Measurements from ENCODE around the gene BCL2L11.

The BCL2L11 gene

DNA sequence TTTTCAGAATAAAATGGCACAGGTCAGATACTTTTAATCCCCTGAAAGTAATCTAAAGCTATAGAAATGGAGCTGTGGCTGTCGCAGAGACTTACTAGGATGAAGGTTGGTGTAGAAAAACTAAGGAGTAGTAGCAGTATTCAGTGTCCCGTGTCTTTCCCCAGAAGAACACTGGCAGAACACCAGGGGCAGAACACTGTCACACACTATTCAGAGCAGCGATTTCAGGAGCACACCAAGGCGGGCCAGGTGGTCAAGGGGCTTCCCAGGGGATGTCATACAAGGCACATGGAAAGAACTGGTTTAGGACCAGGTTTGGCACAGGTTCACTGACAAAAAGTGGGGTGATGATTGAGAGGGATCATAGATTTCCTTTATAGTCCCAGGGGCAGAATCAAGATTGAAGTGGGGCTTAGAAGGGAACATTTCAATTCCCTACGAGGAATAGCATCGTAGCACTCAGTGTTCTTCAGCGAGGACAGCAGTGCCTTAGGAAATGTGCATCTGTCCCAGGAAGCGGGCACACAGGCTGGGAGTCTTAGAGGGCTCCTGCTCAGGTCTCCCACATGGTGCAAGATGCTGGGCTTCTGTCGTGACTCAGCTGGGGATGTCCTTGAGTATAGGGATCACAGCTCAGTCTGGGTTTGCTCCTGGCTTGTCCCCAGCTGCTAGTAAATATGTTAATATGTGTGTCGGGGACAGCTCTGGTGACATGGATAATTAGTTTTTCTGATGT lies 22.6 kb downstream of the BCL2L11 start:
- DNase-seq (ENCODE audit: low read depth) = no peak

DNA sequence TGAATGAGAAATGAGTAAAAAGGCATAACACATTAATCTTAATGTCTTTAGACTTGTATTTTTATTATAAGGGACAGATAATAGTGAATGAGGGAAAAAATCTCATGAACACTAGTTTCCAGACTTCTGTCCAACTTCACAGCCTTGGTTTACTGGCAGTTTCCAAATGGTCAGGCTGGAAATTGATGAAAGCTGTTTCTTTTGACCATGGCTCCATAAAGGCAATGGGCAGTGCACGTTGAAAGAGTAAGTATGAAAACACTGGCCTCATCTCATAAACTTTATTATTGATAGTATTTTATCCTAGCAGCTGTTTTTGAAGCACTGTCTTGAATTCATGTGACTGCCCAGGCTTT lies 23.1 kb downstream of the BCL2L11 start:
- DNase-seq (ENCODE audit: low read depth) = no peak

DNA sequence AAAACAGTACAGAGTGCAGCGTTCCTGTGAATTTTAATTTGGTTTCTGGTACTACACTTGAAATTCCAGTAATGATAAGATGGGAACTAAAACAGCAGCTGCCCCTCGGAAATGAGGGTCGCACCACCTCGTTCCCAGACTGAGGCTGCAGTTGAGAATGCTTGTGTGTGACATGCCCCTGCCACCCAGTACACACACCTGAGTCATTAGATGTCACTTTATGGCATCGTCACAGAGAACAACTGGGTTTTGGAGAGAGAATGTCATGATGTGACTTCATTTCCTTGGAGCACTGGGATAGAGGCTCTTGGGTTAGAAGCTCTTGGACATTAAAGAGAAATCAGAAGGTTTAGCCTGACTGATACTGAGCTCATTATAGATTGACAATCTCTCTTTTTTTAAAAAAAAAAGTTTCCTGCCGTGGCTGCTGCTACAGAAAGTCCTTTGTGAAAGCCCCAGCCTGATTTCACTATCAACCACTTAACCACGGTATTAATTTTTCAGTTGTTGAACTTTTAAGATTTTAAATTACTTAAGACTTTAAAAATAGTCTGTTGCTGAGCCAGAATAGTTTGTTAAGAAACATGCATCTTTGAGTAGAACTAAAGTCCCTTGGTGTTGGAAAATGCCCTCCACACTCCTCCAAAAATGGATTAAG lies 24.5 kb downstream of the BCL2L11 start:
- DNase-seq (ENCODE audit: low read depth) = no peak

DNA sequence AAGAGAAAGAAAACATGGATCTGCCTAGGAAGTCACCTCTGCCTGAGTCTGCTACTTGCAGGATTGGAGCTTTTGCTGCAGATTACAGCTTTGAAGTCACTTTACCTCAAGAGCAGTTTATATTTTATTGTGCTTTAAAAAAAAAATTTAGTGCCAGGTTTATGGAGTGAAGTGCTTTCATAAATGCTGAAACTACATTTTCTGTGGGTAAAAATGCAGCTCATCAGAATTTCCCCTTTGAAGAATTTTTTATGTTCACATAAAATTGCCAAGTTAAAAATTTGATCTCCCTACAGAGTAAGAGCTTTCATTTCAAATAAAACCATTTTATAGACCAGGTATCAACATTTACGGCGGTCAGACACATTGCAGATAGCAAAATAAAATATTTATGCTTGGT lies 25.2 kb downstream of the BCL2L11 start:
- DNase-seq (ENCODE audit: low read depth) = no peak

DNA sequence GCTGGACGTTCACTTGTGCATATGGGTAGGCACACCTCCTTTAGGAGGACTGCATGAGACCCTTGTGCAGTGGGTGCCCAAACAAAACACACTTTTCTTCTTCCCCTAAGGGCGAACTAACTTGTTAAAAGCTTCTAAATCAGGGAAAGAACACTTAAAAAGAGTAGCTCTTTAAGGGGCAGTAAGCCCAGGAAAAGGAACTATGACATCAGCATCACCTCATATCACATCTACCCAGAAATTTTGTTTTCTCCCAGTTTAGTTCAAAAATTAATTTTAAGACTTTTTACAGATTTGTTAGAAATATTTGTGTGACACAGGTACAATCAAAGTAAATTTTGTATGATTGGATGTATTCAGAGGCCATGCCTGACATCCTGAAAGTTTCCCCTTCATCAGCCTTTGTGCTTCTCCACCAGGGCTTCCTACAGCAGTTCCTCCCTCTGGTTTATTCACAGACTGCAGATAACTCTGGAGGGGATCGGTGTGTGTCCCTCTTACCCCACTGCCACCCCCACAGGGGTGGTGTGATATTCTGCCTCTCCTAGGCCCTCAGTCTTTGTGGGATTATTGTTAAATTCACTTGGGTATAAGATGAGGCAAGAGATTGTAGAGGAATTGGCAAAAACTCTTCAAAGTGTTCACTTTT lies 27.6 kb downstream of the BCL2L11 start:
- DNase-seq (ENCODE audit: low read depth) = no peak

DNA sequence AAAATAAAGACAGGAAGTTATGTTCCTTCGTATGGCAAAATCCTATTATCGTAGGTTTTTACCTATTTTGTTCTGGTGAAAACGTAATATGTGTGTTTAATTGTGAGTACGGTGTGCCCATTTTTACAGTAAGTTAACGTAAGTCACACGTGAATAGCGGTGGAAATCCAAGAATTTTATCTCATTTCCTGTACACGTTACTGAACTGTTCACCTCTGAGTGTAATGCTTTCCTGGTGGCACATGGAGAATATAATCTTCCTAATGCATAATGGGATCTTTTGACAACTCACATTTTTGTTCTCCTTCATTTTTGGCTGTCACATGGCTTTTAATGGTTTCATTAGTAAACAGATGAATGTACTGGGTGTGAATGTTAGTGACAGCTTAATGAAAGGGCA lies 28.2 kb downstream of the BCL2L11 start:
- no peak for DNase-seq (ENCODE audit: low read depth)

DNA sequence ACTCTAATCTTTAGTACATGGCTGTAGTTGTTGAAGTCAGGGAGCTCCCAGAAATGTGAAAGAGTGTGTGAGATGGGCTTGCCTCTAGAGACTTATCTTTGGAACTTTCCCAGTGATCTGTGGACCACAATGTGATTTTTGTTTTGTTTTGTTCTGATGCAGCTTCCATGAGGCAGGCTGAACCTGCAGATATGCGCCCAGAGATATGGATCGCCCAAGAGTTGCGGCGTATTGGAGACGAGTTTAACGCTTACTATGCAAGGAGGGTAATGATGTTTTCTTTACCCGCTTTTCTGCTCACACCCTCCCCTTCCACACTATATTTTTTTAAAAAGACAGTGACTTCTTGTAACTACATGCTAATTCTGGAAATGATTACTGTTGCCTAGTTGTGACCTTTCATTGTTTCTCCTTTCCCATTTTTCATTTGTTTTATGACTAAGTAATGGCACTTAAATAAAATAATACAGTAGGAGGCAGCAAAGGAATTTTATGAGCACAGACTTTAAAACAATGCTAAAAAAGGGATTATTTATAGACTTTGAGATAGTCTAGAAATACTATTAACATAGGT lies 29.3 kb downstream of the BCL2L11 start:
- DNase-seq (ENCODE audit: low read depth) = no peak

DNA sequence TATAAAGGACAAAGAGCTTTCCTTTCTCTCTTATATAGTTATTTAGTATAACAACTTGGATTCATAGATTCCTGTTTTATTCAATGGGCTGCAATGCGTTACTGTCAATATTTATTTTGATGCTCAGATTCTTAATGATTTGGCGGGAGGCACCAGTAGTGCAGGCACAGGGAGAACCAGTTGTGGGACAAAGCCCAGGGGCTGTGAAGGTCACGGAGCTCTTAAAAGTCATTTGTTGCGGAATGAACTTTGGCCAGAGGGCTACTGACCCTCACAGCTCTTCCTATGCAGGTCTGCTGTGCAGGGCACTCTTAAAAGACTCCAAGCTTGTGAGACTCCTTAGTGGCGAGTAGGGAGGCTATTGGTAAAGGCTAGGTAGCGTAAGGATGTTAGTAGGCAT lies 34.0 kb downstream of the BCL2L11 start:
- no peak for DNase-seq (ENCODE audit: low read depth)

DNA sequence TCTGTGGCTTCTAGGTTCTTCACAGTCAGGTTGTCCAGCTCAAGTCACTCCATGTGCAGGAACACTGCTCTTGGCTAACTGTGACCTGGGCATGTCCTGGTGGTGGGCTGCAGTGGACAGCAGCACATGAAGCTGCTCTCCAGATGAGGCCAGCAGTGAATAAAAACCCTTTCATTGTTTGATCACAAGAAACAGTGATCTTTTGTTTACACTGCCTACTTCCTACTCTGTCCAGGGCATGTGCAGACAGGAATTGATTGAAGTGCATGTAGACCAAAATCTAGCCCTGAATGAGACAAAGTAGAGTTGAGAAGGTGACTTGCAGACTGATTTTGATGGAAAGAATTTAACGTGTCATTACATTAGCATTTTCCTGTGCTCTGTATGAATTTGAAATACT lies 34.9 kb downstream of the BCL2L11 start:
- no peak for DNase-seq (ENCODE audit: low read depth)

DNA sequence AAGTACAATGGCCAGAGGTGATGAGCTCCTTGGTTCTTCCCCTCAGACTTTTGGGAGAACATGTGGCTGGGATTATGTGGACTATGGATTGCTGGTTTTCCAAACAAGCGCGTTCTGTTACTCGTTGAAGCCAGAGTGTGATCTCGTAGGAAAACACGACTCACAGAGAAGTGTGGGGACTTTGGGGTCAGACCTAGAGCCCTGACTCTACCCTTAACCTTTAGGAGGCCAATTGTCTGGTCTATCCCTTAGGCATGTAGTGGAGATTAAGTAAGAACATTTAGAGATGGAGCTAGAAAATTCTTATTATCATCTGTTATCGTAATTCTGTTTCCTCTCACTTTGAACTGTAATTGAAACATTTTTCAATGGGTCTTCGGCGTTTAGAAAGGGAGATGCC lies 35.8 kb downstream of the BCL2L11 start:
- no peak for DNase-seq (ENCODE audit: low read depth)

DNA sequence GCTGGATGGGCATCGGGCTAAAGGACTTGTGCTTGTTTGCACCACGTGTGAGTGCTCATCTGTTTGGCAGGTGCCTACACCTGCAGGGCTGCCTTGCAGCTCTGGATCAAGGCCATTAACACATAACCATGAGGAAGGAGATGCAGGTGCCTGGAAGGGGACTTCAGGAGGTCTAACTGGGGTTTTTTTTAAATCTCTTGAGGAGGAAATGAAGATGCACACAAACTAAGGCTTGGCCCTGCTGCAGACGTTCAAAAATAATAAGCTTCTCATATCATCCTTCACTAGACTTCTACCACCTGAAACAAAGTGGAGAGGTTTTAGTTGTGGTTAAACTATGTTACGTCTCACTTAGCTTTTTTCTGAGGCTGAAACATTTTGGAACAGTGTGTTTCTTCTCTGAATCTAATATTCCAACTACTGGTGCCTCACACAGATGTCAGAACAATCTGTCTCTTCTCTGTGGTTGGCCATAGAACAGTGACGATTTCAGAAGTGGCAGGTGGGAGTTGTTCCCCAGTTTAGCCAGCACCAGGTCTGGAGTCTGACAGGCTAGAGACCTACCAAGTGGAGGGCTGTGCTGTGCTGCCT lies 36.5 kb downstream of the BCL2L11 start:
- DNase-seq (ENCODE audit: low read depth) = no peak

DNA sequence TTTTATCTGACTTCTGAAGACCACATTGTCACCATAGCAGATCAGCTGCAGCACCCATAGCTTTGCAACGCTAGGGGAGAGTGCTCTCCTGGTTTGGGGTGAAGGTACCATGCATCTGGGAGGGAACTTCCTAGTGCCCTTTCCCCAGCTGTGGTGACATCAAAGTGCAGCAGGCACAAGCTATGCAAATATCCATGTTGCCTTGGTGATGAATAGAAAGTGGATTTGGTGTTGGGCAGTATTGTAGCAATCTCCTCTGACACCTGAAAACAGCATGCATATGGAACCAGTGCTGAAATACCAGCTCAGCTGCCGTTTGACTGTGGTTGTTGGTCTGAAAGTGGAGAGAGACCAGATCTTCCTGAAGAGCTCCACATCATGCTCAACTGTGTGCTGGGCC lies 37.1 kb downstream of the BCL2L11 start:
- DNase-seq (ENCODE audit: low read depth) = no peak

DNA sequence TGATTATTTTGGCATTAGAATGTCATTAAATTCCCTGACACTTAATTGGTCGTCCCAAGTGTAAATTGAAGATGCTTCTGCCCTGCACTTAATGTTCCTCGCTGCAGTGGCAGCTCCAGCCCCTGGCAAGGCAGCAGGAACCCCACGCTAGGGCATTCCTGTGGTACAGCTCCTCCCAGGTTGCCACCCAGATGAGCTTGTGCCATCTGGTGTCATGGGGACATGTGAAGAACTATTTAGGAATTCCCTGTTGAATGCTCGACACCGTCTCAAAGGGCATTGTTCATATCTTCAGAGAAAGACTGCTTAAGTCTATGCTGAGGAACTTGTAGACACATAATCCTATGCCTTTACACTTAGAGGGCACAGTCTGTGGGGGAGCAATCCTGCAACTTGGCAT lies 38.9 kb downstream of the BCL2L11 start:
- no peak for DNase-seq (ENCODE audit: low read depth)

DNA sequence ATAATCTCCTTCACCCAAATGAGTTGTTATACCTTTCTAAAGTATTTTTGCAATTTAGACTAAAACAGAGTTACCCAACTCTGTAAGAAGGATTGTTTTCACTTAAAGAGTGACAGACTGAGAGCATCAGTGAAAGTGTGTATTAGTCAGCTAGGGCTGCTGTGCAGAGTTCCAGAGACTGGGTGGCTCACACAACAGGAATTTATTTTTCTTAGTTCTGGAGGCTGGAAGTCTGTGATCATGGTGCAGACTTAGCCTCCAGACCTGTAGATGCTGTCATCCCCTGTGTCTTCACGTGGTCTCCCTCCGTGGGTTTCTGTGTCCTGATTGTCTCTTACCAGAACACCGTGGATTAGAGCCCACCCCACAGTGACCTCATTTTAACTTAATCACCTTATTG lies 40.0 kb downstream of the BCL2L11 start:
- DNase-seq (ENCODE audit: low read depth) = no peak

DNA sequence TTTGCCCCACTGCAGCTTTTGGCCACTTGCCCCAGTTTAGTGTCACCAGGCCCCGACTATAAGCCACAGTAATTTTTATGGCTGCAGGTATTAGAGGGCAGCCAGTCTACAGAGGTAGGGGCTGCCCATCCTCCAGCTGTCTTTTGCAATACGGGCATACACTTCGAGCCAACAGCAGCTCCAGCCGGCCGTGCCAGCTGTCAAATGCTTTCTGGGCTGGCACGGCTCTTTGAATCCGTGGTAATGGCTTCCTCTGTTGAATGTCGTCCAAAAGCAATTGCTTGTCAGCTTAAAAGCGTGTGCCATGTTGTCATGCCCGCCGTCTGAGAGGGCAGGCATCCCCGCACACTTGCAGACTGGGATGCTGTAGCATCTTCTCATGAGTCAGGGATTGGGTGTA lies 41.3 kb downstream of the BCL2L11 start:
- DNase-seq (ENCODE audit: low read depth) = no peak

DNA sequence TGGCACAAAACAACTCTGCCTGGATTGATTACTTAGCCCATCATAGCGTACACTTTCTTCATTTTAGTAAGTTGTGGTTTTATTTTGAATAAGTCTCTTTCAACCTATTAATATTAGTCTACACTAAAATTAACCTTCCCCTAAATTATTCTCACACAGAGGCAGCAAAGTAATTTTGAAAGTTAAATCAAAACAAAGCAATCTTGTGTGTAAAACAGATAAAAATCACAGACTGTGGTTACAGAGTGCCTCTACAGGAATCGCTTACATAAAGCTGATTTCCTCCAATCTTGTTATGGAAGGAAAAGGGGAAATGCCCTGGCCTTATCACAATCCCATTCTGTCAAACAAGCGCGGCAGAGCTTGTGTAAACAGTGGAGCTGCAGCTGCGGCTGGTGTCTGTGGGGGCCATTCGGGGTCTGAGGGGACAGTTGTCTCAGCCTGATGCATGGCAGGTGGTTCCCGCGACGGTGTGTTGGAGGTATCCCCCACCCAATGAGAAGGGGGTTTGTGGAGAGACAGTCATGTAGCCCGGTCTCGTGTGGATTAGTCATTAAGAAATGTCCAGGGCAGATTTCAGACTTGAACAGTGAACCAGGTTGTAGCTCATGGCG lies 42.1 kb downstream of the BCL2L11 start:
- no peak for DNase-seq (ENCODE audit: low read depth)

DNA sequence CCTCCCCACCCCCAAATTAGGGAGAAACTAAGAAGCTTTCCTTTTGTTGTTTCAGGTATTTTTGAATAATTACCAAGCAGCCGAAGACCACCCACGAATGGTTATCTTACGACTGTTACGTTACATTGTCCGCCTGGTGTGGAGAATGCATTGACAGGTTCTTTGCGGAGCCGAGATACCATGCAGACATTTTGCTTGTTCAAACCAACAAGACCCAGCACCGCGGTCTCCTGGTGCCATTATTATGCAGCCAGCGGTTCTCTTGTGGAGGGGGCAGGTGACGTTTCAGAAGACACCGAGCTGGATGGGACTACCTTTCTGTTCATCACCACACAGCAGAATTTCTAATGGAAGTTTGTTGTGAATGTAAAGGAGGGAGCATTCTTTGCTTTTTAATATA lies 43.4 kb downstream of the BCL2L11 start:
- no peak for DNase-seq (ENCODE audit: low read depth)

DNA sequence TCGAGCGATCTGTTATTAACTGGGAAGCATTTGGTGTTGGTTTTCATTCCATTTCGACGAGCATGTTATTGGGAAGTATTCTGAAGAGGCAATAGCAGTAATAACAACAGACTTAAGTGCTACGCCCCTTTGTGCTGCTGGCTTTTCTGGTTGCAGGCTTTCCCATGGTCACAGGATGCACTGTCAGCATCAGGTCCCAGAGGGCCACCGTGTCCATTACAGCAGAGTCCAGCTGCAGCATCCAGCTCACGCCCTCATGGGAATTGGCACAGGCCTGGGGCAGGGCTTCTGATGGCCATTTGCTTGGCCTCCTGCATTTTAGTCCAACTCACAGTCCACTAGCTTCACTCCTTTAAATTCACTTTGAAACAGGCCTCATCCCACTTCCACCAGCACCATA lies 44.4 kb downstream of the BCL2L11 start:
- DNase-seq (ENCODE audit: low read depth) = no peak

DNA sequence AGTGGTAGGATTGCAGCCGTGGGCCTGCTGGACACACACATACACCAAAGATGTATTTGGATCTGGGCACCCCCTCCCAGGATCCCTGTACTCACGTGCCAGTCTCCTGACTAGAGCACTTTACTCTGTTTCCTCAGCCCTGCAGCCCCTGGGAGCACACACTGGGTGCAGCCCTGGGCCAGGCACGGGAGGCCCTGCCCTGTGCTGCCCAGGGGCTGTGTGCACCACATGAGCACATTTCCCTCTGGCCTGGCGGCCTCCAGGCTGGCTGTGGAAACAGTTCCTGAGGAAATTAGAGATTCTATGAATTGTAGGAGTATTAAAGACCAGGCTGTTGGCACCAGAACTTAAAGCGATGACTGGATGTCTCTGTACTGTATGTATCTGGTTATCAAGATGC lies 45.4 kb downstream of the BCL2L11 start:
- no peak for DNase-seq (ENCODE audit: low read depth)

DNA sequence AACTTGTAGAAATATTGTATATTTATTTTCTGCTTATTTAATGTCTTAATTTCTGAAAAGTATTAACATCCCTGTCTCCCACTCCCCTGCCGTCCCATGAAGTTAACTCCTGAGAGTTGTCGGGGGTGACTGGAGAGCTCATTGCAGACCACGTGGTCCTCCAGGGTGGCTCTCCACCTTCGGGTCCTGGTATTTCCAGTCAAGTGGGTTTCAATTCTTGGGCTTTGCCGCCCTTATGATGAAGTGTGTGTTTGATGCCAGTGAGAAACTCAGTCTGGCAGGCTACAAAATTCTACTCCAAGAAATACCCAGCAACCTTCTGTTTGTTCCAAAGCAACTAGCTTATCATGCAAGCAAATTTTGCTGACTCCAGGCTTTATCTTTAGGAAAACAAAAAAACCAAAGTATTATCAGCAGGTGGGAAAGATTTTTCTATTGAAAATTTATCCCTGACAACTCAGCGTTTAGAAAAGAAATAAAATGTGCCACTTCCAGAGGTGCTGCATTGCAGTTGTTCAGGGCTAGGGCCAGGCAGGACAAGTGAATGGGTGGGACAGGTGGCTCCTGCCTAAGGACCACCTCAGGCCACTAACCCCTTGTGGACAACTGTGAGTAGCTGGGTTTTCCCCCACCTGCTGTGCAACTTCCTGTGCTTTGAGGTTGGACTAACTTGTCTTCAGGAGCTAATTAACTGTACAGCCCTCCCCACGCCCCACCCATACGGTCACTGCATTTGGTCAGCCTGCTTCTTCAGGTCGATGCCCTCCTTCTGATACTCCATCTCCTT lies 46.6 kb downstream of the BCL2L11 start:
- no peak for DNase-seq (ENCODE audit: low read depth)

DNA sequence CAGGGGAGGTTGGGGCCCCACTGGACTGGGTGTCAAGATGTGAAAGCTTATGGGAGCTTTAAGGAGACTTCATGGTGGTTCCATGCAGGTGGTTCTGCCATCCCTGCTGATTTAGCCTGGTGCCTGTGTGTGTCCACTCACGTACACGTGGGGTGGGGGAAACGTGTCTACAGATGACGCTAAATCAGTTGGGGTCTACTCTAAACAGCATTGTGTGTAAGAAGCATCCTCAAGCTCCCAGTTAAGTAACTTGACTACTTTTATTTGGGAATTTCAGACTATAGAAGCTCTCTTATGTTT lies 47.1 kb downstream of the BCL2L11 start:
- no peak for DNase-seq (ENCODE audit: low read depth)

All from activated T-helper 1 cell treated with Interleukin-2 at 50 U/mL for 16 hours (primary cell).